NCI-H2196 (cell line): ENCODE results near the gene SLC66A3.

Experiments
- DNase-seq: peaks from one replicate; lab custom pipeline; 2025; ENCODE audit not compliant: unreplicated experiment; lab: John Stamatoyannopoulos, UW

The SLC66A3 gene

DNA sequence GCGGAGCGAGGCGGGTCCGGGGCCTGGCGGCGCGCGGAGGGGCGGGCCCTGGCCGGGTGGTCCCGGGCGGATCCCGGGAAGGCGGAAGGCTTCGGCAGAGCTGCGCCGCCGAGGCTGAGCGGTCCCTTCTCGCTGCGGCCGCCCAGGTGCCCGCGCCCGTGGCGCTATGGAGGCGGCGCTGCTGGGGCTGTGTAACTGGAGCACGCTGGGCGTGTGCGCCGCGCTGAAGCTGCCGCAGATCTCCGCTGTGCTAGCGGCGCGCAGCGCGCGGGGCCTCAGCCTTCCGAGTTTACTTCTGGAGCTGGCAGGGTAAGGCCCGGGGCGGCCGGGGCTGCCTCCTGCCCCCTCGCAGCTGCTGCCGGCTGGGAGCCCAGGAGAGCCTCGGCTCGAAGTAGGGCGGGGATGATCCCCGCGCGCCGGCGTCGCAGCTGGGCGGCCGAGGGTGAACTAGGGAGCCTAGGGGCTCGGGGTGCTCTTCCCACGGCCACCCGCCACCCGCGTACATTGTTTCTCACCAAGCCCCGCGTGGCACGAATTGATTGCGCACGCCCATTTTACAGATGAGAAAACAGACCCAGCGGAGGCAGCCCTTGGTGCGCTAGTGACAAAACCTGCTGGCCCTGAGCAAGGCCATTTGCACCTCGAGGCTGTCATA, at the start of gene SLC66A3:
SLC66A3 (plus strand) TSS at position 87 of the 655 bp plus-strand sequence; CDS start at position 167, 80 bp downstream.
- peak; percentile 93 for DNase-seq

DNA sequence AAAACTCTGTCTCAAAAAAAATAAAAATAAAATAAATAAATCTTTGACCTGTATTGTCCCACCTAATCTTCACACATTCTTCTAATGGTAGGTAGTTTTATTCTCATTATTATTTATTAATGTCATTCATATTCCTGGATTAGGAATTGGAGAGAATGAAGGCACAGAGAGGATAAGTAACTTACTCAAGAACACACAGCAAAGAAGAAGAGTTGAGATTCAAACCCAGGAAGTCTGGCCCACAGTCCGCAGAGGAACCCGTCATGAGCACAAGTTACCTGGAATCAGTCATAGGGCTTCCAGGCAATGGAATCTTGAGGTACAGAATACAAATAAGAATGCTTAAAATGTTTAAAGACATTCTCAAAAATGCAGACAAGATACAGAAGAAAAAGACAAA, 46.3 kb upstream of the SLC66A3 start:
- DNase-seq, result no peak

DNA sequence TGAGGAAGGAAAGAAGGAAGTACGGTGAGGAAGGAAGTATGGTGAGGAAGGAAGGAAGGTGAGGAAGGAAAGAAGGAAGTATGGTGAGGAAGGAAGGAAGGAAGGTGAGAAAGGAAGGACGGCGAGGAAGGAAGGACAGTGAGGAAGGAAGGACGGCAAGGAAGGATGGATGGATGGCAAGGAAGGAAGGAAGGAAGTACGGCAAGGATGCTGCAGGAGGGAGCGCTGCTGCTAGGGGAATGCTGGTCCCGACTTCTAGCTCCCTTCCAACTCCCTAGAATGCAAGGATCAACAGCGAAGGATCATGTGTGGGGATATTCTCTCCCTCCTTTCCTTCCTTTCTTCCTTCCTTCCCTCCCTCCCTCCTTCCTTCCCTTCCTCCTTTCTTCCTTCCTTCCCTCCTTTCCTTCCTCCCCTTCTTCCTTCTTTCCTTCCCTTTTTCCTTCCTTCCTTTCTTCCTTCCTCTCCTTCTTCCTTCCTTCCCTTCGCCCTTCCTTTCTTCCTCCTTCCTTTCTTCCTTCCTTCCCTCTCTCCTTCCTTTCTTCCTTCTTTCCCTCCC, 42.3 kb upstream of the SLC66A3 start:
- DNase-seq, result no peak

DNA sequence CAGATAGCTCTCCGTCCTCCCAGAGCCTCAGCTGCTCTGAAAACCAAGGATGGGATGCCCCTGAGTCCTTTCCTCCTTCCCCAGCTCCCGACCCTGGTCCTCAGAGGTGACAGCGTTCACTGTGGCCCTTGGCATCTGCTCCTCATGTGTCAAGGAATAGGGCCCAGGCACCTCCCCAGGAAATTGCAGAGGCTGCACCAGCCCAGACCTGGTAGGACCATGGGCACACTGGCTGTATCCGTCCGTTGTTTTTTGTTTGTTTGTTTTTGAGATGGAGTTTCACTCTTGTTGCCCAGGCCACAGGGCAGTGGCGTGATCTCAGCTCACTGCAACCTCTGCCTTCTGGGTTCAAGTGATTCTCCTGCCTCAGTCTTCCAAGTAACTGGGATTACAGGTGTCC, 37.5 kb upstream of the SLC66A3 start:
- no peak for DNase-seq

- DNase-seq, result no peak
Observed at GRCh38 chr2:11118761-11119160, 36.5 kb upstream of the SLC66A3 start.

DNA sequence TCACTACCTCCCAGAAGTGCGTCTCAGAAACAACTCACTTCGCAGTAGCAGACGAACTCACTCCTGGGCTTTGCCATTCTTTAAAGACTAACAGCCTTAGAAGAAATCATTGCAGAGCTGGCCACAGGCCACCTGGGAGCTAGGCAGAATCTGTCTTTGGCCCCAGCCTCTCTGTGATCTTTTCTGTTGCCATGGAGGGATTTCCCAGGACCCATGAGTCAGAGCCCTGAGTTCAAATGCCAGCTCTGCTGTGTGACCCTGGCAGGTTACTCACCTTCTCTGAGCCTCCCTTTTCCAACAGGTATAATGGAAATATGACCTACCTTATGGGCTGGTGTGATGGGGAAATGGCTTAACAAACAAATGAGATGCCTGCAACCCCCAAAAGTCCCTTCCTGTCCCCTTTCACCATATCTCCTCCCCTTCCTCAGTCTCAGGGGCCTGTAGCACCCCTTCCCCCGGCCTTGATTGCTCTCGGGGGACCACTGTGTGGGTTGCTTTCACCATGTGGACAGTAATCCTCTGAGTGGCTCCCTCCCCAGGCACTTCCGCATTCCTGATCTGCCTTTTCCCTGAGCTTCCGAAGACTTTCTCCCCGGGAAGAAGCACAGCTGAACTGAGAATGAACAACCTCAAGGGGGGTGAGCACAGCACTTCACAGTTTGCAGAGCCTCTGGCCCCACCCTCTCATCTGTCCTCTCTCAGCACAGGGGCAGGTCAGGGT, 34.0 kb upstream of the SLC66A3 start:
- no peak for DNase-seq

- DNase-seq, result no peak
Observed at GRCh38 chr2:11121823-11122155, 33.5 kb upstream of the SLC66A3 start.

- DNase-seq, result no peak
Observed at GRCh38 chr2:11122380-11122779, 32.9 kb upstream of the SLC66A3 start.

DNA sequence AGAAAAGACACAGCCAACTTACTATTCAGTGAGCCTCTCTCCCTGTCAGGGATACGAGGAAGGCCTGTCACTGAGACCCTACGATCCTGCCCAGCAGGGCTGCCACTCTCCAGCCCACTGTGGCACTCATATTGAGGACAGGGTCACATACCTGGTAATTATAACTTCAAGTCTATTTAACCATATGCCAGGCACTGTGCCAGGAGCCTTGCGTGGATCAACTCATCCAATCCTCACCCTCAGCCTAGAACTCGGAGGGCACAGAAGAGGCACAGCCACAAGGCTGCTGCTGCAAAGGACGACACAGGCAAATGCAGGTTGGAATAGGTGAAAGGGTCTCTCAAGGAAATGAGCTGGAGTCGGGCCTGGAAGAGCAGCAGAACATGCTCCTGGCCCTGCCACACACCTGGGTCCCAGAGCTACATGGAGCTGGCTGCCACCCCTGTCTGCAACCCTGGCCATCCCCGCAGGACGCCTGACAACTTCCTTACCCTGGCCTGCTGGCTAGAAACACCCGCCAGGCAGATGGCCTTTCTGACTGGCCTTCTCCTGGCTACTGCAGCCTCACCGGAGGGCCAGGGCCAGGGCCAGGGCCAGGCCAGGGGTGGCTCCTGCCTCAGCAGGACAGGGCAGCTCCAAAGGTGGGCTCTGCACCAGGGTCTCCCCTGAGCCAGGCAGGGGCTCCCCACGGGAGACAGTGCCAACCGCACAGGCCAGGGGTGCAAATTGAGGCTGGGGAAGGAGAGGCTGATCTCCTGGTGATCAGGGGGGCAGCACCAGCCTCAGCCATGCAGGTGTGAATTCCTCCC, 32.1 kb upstream of the SLC66A3 start:
- DNase-seq, result no peak

DNA sequence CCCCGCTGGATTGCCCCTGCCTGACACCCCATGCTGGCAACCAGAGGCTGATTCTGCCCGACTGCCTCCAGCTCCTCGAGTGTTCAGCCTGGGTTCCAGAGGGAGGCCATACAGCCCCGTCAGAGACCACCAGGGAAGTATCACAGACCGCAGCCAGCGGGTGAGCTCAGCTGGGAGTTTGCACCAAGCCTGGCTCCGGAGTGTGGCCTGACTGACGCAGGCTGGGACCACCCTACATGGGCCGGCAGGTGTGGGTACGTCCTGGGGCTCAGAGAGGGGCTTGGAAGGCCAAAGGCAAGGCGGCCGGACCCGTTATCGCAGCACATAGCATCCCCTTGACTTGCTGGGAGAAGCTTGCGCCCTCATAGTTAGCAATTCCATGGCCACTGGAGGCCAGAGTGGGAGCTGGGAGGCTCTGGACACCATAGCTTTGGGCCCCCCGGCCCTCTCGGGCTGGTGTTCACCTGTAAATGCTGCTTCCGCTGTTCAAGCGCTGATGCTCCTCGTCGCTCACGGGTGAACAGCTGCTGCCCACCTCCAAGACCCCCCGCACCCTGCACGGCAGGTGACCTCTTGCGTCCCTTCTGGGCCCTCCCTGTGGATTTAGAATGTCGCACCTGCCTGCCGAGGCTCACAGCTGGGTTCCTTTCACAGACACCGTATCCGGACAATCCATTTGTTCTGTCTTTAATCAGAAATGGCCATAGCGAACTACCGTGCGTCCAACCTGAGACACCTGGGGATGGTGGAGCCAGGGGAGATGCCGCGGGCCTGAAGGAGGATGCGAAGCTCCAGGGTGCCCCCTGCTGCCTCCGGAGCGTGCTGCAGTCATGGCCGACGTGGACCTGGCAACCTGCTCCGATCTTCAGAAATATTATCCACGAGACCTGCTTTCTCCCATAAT, 31.2 kb upstream of the SLC66A3 start:
- peak; percentile 80 for DNase-seq

DNA sequence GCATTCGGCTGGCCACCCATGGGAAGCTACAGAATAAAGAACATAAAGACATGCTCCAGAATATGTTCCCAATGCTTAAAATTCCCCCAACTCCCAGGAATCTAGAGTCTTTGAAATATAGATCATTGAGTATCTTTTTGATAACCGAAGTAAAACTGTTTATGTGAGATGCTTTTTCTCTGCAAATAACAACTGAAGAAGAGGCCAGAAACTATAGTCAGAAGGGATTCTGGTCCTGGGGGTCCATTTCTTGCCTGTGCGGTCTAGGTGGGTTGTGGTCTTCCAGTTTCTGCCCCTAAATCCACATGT, 30.6 kb upstream of the SLC66A3 start:
- no peak for DNase-seq

DNA sequence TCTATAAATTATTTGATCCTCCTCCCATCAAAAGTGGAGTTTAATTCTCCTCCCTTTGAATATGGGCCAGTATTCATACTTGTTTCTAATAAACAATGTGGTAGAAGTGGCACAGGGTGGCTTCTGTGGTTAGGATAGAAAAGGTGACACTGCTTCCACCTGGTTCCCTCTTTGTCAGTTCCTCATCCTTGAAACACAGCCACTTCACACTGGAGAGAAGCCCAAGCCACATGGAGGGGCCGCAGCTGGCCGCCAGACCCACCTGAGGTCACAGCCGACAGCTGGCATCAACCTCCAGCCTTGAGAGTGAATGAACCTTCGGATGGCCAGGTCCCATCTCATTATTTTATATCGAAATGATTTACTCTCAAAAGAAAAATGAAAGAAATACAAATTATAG, 27.5 kb upstream of the SLC66A3 start:
- no peak for DNase-seq

GRCh38 chr2:11128243-11128951, 26.9 kb upstream of the SLC66A3 start:
- no peak for DNase-seq

- no peak for DNase-seq
Observed at GRCh38 chr2:11129598-11130449, 25.4 kb upstream of the SLC66A3 start.

- no peak for DNase-seq
Observed at GRCh38 chr2:11131166-11131920, 23.9 kb upstream of the SLC66A3 start.

DNA sequence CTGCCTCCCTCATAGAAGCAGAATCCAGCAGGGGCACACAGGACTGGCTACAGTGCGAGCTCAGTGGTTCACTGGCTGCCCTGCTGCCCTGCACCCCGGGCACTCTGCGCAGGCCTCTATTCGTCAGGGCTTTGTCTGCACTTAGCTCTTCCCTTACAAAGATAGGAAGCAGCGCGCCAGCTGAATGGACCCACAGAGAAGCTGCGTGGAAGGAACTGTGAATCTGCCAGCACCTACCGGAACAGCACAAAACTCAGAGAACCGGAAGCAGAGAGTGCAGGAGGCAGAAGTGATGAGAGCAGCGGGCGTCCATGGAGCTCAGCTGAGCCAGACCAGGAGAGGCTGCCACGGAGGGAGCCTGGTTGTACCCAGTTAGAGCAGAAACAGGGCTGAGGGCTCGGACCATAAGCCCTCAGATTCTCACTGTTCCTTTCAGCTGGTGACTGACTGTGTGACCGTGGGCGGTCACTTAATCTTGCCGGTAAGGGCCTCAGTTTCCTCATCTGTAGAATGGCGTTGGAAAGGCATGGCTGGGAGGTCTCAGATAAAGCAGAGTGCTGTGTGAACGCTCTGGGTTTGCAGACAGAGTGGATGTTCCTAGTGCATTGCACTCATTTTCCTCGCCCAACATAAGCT, 23.1 kb upstream of the SLC66A3 start:
- no peak for DNase-seq

GRCh38 chr2:11133238-11133935, 21.9 kb upstream of the SLC66A3 start:
- no peak for DNase-seq

GRCh38 chr2:11133936-11134320, 21.3 kb upstream of the SLC66A3 start:
- DNase-seq, result no peak
